OCI-LY3 (cell line): ENCODE data around the gene ADPRM.

Experiments used
- H2AFZ ChIP-seq: fragments of 200-600, 300-600 bp; shearing (Covaris generic); 2 replicates; pipeline ENCODE4 v1.6.0; 2014; ENCODE audit warnings: antibody characterized with exemption, low read depth, low read length
- H3K27ac ChIP-seq: fragments of 200-600, 300-600 bp; sonication (generic); 2 replicates; pipeline ENCODE4 v1.5.1; 2014; ENCODE audit warnings: mild to moderate bottlenecking, low read length, moderate library complexity, mixed read lengths
- H3K27me3 ChIP-seq: fragments of 200-600, 300-600 bp; sonication (generic); 2 replicates; pipeline ENCODE4 v1.6.1; 2014; ENCODE audit warnings: low read depth, low read length, mixed read lengths
- H3K36me3 ChIP-seq: fragments of 200-600, 300-600 bp; sonication (generic); replicated peaks from 2 replicates; pipeline ENCODE3; 2014; ENCODE audit warnings: low read depth, low read length, mixed read lengths
- H3K4me1 ChIP-seq: fragments of 300-600, 200-600 bp; sonication (generic); 2 replicates; pipeline ENCODE4 v1.6.1; 2014; ENCODE audit warnings: low read length, mixed read lengths
- H3K4me2 ChIP-seq: fragments of 200-600, 300-600 bp; sonication (generic); 2 replicates; pipeline ENCODE4 v1.6.1; 2014; ENCODE audit warnings: low read length, mixed read lengths
- H3K4me3 ChIP-seq: fragments of 300-600, 200-600 bp; sonication (generic); 2 replicates; pipeline ENCODE4 v1.5.1; 2014; ENCODE audit warnings: antibody characterized with exemption, mild to moderate bottlenecking, low read length, moderate library complexity
- H3K79me2 ChIP-seq: fragments of 300-600, 200-600 bp; shearing (Covaris generic); 2 replicates; pipeline ENCODE4 v1.6.1; 2014; ENCODE audit warnings: mild to moderate bottlenecking, low read length, mixed read lengths
- H3K9ac ChIP-seq: fragments of 300-600, 200-600 bp; shearing (Covaris generic); 2 replicates; pipeline ENCODE4 v1.6.0; 2014; ENCODE audit warnings: mild to moderate bottlenecking, low read length, moderate library complexity
- H3K9me3 ChIP-seq: fragments of 200-600, 300-600 bp; shearing (Covaris generic); 2 replicates; pipeline ENCODE4 v1.6.1; 2014; ENCODE audit warnings: low read length, mixed read lengths; ENCODE audit not compliant: insufficient read depth
- H4K20me1 ChIP-seq: fragments of 200-600, 300-600 bp; sonication (generic); 2 replicates; pipeline ENCODE4 v1.6.1; 2016; ENCODE audit warnings: low read length, mixed read lengths; ENCODE audit not compliant: insufficient read depth
- CTCF ChIP-seq: fragments of 200-600, 300-600 bp; sonication (generic); IDR thresholded peaks from 2 replicates; pipeline ENCODE4 v1.5.1; 2014; ENCODE audit warnings: antibody characterized with exemption, low read length, low read depth
- EZH2phosphoT487 ChIP-seq: fragments of 200-600 bp; shearing (Covaris generic); IDR thresholded peaks from 2 replicates; pipeline ENCODE4 v1.6.1; 2018; ENCODE audit warnings: antibody characterized with exemption, mixed run types, low read depth

ADPRM gene

GRCh38 chr17:10666906-10667305 lies 30.5 kb upstream of the ADPRM start:
- Histone ChIP-seq H4K20me1 (no peaks in the 10 kb centered on the region), H3K79me2 (no peaks in the 10 kb centered on the region), H3K9me3 (no peaks in the 10 kb centered on the region), H3K27ac (no peak overlapping the region), H3K36me3 (no peaks in the 10 kb centered on the region), H3K4me3 (no peak overlapping the region), H3K27me3 (no peaks in the 10 kb centered on the region), H3K4me1 (no peaks in the 10 kb centered on the region), H2AFZ (no peak overlapping the region), H3K4me2 (no peak overlapping the region), H3K9ac (no peak overlapping the region)
- no peak for TF ChIP-seq CTCF
- TF ChIP-seq EZH2phosphoT487, result no peak

GRCh38 chr17:10668775-10669174 lies 28.6 kb upstream of the ADPRM start:
- Histone ChIP-seq H3K4me2 (no peak overlapping the region), H2AFZ (no peak overlapping the region), H3K36me3 (no peaks in the 10 kb centered on the region), H3K4me3 (no peak overlapping the region), H3K27me3 (no peaks in the 10 kb centered on the region), H3K4me1 (no peaks in the 10 kb centered on the region), H3K9ac (no peak overlapping the region), H3K27ac (no peak overlapping the region), H3K9me3 (no peaks in the 10 kb centered on the region), H3K79me2 (no peaks in the 10 kb centered on the region), H4K20me1 (no peaks in the 10 kb centered on the region)
- TF ChIP-seq CTCF (no peak), EZH2phosphoT487 (no peak)

GRCh38 chr17:10673312-10673711 lies 24.1 kb upstream of the ADPRM start:
- H3K27me3 ChIP-seq, result no peaks in the 10 kb centered on the region
- TF ChIP-seq EZH2phosphoT487, result no peak
- no peak for TF ChIP-seq CTCF
- no peak overlapping the region for H2AFZ ChIP-seq
- no peaks in the 10 kb centered on the region for H3K36me3 ChIP-seq
- no peak overlapping the region for H3K9ac ChIP-seq
- no peaks in the 10 kb centered on the region for H4K20me1 ChIP-seq
- H3K4me2 ChIP-seq, result no peak overlapping the region
- no peak overlapping the region for H3K4me3 ChIP-seq
- no peaks in the 10 kb centered on the region for H3K9me3 ChIP-seq
- H3K79me2 ChIP-seq, result no peaks in the 10 kb centered on the region
- H3K4me1 ChIP-seq, result no peaks in the 10 kb centered on the region
- H3K27ac ChIP-seq, result no peak overlapping the region

GRCh38 chr17:10674704-10675103 lies 22.7 kb upstream of the ADPRM start:
- H3K36me3 ChIP-seq, result no peaks in the 10 kb centered on the region
- H3K79me2 ChIP-seq, result no peaks in the 10 kb centered on the region
- no peaks in the 10 kb centered on the region for H4K20me1 ChIP-seq
- no peak overlapping the region for H3K4me2 ChIP-seq
- H3K27me3 ChIP-seq, result no peaks in the 10 kb centered on the region
- no peak overlapping the region for H3K27ac ChIP-seq
- no peak overlapping the region for H3K4me3 ChIP-seq
- H2AFZ ChIP-seq, result no peak overlapping the region
- no peak overlapping the region for H3K9ac ChIP-seq
- TF ChIP-seq CTCF, result no peak
- no peaks in the 10 kb centered on the region for H3K4me1 ChIP-seq
- H3K9me3 ChIP-seq, result no peaks in the 10 kb centered on the region
